GM12874 (cell line): ENCODE results near the gene BHLHE23.

Experiments used
- TF ChIP-seq, protein P1 (sequence below): IDR thresholded peaks from 2 replicates; pipeline ENCODE4 v1.5.1; 2011; ENCODE audit warnings: low read depth, mild to moderate bottlenecking, control low read depth, low read length, moderate library complexity; ENCODE audit not compliant: insufficient read depth

BHLHE23 gene

DNA sequence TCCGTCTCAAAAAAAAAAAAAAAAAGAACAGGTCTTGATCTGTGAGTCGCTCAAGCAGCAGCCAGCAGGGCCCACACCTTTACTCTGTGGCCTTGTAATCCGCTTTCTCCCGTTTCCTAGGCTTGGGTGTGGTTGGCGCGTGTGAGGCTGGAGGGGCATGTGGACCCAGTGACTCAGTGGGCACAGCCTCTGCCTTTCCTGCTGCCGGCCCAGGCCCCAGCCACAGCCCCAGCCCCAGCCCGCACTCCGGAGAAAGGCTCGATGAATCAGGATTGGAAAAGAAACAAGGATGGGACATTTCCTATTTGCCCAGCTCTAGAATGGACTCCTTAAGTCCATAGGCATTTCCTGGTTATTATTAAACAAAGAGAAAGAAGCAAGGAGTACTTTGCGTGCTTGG lies 4.3 kb downstream of the BHLHE23 start:
- TF ChIP-seq, protein P1, sequence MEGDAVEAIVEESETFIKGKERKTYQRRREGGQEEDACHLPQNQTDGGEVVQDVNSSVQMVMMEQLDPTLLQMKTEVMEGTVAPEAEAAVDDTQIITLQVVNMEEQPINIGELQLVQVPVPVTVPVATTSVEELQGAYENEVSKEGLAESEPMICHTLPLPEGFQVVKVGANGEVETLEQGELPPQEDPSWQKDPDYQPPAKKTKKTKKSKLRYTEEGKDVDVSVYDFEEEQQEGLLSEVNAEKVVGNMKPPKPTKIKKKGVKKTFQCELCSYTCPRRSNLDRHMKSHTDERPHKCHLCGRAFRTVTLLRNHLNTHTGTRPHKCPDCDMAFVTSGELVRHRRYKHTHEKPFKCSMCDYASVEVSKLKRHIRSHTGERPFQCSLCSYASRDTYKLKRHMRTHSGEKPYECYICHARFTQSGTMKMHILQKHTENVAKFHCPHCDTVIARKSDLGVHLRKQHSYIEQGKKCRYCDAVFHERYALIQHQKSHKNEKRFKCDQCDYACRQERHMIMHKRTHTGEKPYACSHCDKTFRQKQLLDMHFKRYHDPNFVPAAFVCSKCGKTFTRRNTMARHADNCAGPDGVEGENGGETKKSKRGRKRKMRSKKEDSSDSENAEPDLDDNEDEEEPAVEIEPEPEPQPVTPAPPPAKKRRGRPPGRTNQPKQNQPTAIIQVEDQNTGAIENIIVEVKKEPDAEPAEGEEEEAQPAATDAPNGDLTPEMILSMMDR, result no peak

DNA sequence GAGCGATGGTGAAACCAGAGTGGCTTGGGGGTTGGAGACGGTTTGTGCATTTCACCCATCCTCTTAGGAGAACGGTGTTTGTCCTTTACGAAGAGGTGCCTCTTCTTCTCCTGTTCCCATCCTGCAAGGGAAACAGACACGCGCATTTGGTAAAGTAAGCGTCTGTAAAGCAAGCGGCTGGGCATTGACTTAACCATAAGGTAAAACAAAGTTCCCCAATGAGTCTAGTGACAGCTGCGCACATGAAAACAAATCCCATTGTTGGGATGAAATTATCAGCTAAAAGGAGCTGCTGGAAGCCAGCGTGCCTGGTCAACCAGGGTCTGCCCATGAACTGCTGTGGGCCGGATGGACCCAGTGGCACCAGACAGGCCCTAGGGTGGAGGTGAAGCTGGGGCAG lies 5.8 kb downstream of the BHLHE23 start:
- TF ChIP-seq, protein P1, result no peak

DNA sequence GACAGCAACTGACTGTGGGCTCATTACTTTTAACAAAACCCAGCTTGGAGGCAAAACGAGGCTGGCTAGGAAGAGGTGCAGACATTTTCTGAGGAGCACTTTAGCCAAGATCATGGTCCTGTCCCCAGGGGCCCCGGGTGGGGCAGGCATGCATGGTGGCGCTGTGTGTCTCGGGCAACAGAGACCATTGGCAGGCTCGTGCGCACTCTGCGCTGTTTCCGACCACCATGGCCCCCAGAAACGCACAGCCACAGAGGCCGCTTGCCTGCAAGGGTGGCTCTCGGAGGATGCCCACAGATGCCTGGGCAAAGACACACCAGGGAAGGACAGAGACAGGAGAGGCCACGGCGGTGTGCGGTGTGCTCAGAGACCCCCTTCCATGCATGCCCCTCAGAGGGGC lies 6.7 kb downstream of the BHLHE23 start:
- TF ChIP-seq, protein P1, result no peak

DNA sequence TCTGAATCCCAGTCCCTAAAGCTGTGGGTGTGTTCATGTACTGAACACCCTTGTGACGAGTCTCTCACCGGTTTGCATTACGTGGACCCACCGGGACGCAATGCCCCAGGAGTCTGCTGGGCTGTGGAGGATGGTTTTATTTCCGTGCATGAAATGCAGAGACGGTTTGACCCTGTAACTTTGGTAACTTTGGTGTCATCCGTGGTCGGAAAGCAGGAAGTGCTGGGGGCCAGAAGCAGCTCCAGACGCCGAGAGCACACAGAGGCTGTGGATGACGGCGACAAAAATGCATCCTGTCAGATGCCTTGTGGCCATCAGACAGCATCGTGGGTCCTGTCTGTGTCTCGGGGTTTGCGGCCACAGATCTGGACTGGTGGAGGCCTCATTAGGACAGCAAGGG lies 7.2 kb downstream of the BHLHE23 start:
- TF ChIP-seq, protein P1, result no peak

DNA sequence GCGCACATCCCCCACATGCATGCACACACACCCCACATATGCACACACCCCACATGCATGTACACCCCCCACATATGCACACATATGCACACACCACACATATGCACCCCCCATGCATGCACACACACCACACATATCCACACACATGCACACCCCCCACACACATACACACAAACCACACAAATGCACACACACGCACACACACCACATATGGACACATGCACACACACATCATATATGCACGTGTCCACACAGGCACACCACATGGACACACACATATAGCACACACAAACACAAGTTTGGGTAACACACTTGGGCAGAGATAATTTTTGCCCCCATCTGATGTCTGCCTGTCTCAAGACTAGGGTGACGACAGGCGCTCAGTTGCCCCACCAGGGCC lies 8.3 kb downstream of the BHLHE23 start:
- TF ChIP-seq, protein P1, result no peak

DNA sequence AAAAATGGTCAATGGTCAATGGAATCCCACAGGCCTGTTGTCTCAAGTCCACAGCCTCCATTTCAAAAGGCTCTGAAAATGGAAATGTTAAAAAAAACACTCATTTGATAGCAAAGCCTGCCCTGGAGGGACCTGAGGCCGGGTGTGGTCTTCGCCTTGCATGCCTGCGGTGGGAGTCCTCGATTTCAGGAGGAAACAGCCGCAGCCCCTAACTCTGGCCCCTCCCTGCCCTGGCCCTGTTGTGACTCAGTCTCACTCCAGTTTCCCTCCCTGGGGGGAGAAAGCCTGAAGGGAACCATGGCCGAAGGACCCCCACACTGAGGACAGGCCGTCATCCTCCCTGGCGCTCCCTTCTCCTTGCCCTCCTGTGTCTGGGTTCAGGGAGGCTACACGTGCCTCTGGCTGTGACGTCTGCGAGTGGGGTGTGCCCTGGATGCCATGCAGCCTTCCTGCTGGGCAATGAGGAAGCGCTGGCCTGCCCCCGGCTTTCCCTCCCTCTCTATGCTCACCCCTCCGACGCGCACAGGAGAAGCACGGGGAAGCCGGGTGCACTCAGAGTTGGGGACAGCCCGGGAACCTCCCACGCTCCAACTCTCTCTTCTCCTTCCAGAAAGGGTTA lies 9.2 kb downstream of the BHLHE23 start:
- TF ChIP-seq, protein P1, result no peak

DNA sequence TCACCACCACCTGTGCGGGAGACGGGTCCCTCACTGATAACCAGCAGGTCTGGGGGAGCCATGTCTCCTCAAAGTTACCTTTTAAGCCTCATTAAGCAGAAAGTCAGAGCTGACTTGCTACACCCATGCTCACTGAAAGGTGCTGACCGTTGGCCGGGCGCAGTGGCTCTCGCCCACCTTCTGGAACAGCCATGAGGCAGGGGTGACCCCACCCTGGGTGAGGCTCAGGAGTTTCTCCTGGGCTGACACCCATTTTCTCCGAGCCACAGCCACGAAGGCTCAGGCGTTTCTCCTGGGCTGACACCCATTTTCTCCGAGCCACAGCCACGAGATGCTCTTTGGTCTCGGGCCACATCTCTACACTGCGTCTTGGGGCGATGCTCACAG lies 10.2 kb downstream of the BHLHE23 start:
- TF ChIP-seq, protein P1, result no peak
